NCI-H748 (cell line): ENCODE results near the gene CD2BP2.
"Not testable (repeated sequence)": the region's sequence is repeated elsewhere in the genome, so short reads cannot be mapped to it uniquely, and the experiment has no call there.

Experiments
- DNase-seq: peaks from one replicate; lab custom pipeline; 2025; ENCODE audit not compliant: unreplicated experiment; lab: John Stamatoyannopoulos, UW

CD2BP2 gene

GRCh38 chr16:30355144-30355953 is at the start of gene CD2BP2:
Gene CD2BP2 (minus strand): TSS chr16:30355308. CDS start chr16:30354681, 627 bp downstream.
- peak; percentile 98 for DNase-seq

- no peak for DNase-seq
Measured at GRCh38 chr16:30401768-30402425, 46.8 kb upstream of the CD2BP2 start.

GRCh38 chr16:30399435-30400186 is 44.5 kb upstream of the CD2BP2 start:
- DNase-seq = peak; percentile 29

GRCh38 chr16:30398661-30399434 is 43.7 kb upstream of the CD2BP2 start:
- no peak for DNase-seq

GRCh38 chr16:30397776-30398660 is 42.9 kb upstream of the CD2BP2 start:
- no peak for DNase-seq

- DNase-seq = no peak
Measured at GRCh38 chr16:30397056-30397455, 41.9 kb upstream of the CD2BP2 start.

- not testable (repeated sequence) for DNase-seq
Measured at GRCh38 chr16:30396627-30397026, 41.5 kb upstream of the CD2BP2 start.

- peak; percentile 30 for DNase-seq
Measured at GRCh38 chr16:30395992-30396585, 41.0 kb upstream of the CD2BP2 start.

GRCh38 chr16:30395155-30395991 is 40.3 kb upstream of the CD2BP2 start, which contains the start of gene ZNF48:
Gene ZNF48 (plus strand): TSS chr16:30395420. CDS start chr16:30395795, 375 bp downstream.
- peak; percentile 95 for DNase-seq

GRCh38 chr16:30394592-30395154 is 39.6 kb upstream of the CD2BP2 start:
- peak; percentile 50 for DNase-seq

- DNase-seq = no peak
Measured at GRCh38 chr16:30383521-30383920, 28.4 kb upstream of the CD2BP2 start.

- no peak for DNase-seq
Measured at GRCh38 chr16:30382111-30382881, 27.2 kb upstream of the CD2BP2 start, which contains the start of gene SEPTIN1. Gene SEPTIN1 (minus strand): TSS chr16:30382561. CDS start chr16:30382542, 19 bp downstream.

GRCh38 chr16:30381291-30382041 is 26.4 kb upstream of the CD2BP2 start:
- DNase-seq = no peak

GRCh38 chr16:30380803-30381208 is 25.7 kb upstream of the CD2BP2 start:
- DNase-seq = no peak

GRCh38 chr16:30380072-30380802 is 25.1 kb upstream of the CD2BP2 start:
- no peak for DNase-seq
